Body of pancreas (tissue), 4 donors: ENCODE results near the gene PDE11A. TPM values are rescaled to one million over a fixed set of nuclear protein-coding genes. Genes with fewer than 3 reads are reported as not detected.

ENCODE experiments used
- ATAC-seq: fragments of 150-250 bp; one replicate; pipeline ENCODE4 v1.9.1; 2016
- DNase-seq, 4 donors: peaks; one replicate each; pipeline ENCODE4 v3.0.0-alpha.2; 2019
- H3K27ac ChIP-seq, 4 donors: fragments of 200-600 bp; sonication (generic); 1 replicate in 3 of 4; 2 replicates in 1 of 4; pipeline versions ENCODE4 v1.5.1 to v1.6.1; 2016 to 2019; ENCODE audit warnings: mild to moderate bottlenecking in 1 of 4, mixed read lengths in 1 of 4, moderate library complexity in 1 of 4
- H3K27me3 ChIP-seq, 2 donors: fragments of 200-600 bp; sonication (generic); one replicate each; pipeline ENCODE4 v1.6.0; 2016; ENCODE audit warnings: mild to moderate bottlenecking in 1 of 2
- H3K36me3 ChIP-seq, 2 donors: fragments of 200-600 bp; sonication (generic); replicated peaks in 1 of 2; 2 replicates each; pipeline ENCODE4 v1.5.1; 2016; ENCODE audit warnings: low read depth in 2 of 2; ENCODE audit not compliant: insufficient read depth in 1 of 2
- H3K4me1 ChIP-seq: fragments of 200-600 bp; sonication (generic); one replicate; pipeline ENCODE4 v1.6.0; 2016
- H3K4me3 ChIP-seq, 2 donors: fragments of 200-600 bp; sonication (generic); 1 replicate in 1 of 2; 2 replicates in 1 of 2; pipeline ENCODE4 v1.5.1; 2016 to 2019
- H3K9me3 ChIP-seq, 3 donors: fragments of 200-600 bp; sonication (generic); 1 replicate in 2 of 3; 2 replicates in 1 of 3; pipeline ENCODE4 v1.5.1; 2016
- CTCF ChIP-seq, 7 experiments: fragments of 450-650 bp in 4 of 7; fragments of 200-600 bp in 3 of 7; sonication (generic) in 3 of 7; IDR thresholded peaks; one replicate each; pipeline ENCODE4 v1.5.1; 2016 to 2019; ENCODE audit warnings: antibody characterized with exemption in 7 of 7
- POLR2A ChIP-seq, 3 donors: fragments of 450-650 bp; IDR thresholded peaks; one replicate each; pipeline ENCODE4 v1.6.1; 2016; ENCODE audit warnings: antibody characterized with exemption in 3 of 3, mild to moderate bottlenecking in 2 of 3
- WGBS, 2 donors: methylation state at CpG; one replicate each; pipeline ENCODE4 v1.1.5; 2017; 5-methylcytosine and 5-hydroxymethylcytosine counted together
- intact Hi-C: fragments of 100-400 bp; cut with DNase I; formaldehyde crosslinking; loops from one replicate; pipeline ENCODE4 v1.15.1; 2023
- total RNA-seq, 2 donors: library from RNA; depleted of rRNA; stranded (reverse); fragments of >200 nt; gene quantifications; one replicate each; pipeline ENCODE4 v1.1.0, GENCODE V29; 2016

Gene PDE11A
- total RNA-seq, 2 donors from 2014 or later: 2.6 to 4.0 TPM

GRCh38 chr2:177916342-177916741, 156.2 kb downstream of the PDE11A start:
- no peaks in the 10 kb centered on the region for H3K36me3 ChIP-seq
- no peaks in the 10 kb centered on the region for H3K9me3 ChIP-seq
- TF ChIP-seq CTCF (IDR thresholded peaks at IDR 0.05): no peak
- no peak for TF ChIP-seq POLR2A (IDR thresholded peaks at IDR 0.05)
- H3K4me1 ChIP-seq: no peaks in the 10 kb centered on the region
- WGBS, 2 donors: 75 to 81% methylated on average over 4 of the region's 4 CpGs
- intact Hi-C loops: no loop called here
- H3K27ac ChIP-seq: no peak overlapping the region
- no peak overlapping the region for H3K4me3 ChIP-seq
- H3K27me3 ChIP-seq: no peaks in the 10 kb centered on the region
- DNase-seq (no peak), ATAC-seq (no peak)

GRCh38 chr2:177914247-177914646, 158.3 kb downstream of the PDE11A start:
- ATAC-seq (no peak), DNase-seq (no peak)
- no peaks in the 10 kb centered on the region for H3K9me3 ChIP-seq
- 97 to 100% methylated on average over 1 of the region's 1 CpG for WGBS, 2 donors
- H3K36me3 ChIP-seq: no peaks in the 10 kb centered on the region
- no peak overlapping the region for H3K27ac ChIP-seq
- no peak overlapping the region for H3K4me3 ChIP-seq
- TF ChIP-seq CTCF (IDR thresholded peaks at IDR 0.05): no peak
- no peak for TF ChIP-seq POLR2A (IDR thresholded peaks at IDR 0.05)
- H3K27me3 ChIP-seq: no peaks in the 10 kb centered on the region
- no peaks in the 10 kb centered on the region for H3K4me1 ChIP-seq
- intact Hi-C loops: no loop called here

GRCh38 chr2:177909962-177910361, 162.6 kb downstream of the PDE11A start:
- Histone ChIP-seq H3K4me1 (no peaks in the 10 kb centered on the region), H3K9me3 (no peaks in the 10 kb centered on the region), H3K27ac (no peak overlapping the region), H3K36me3 (no peaks in the 10 kb centered on the region), H3K27me3 (no peaks in the 10 kb centered on the region), H3K4me3 (no peak overlapping the region)
- intact Hi-C loops: no loop called here
- 78 to 80% methylated on average over 2 of the region's 2 CpGs for whole genome bisulfite sequencing, 2 donors
- no peak for DNase-seq
- TF ChIP-seq CTCF (IDR thresholded peaks at IDR 0.05): no peak
- TF ChIP-seq POLR2A (IDR thresholded peaks at IDR 0.05): no peak
- no peak for ATAC-seq

GRCh38 chr2:177908824-177909223, 163.8 kb downstream of the PDE11A start:
- 91 to 93% methylated on average over 2 of the region's 2 CpGs for WGBS, 2 donors
- Histone ChIP-seq H3K4me3 (no peak overlapping the region), H3K9me3 (no peaks in the 10 kb centered on the region), H3K36me3 (no peaks in the 10 kb centered on the region), H3K27ac (no peak overlapping the region), H3K4me1 (no peaks in the 10 kb centered on the region), H3K27me3 (no peaks in the 10 kb centered on the region)
- TF ChIP-seq POLR2A (IDR thresholded peaks at IDR 0.05) (no peak), CTCF (IDR thresholded peaks at IDR 0.05) (no peak)
- intact Hi-C loops: no loop called here
- DNase-seq (no peak), ATAC-seq (no peak)

- DNase-seq (no peak), ATAC-seq (no peak)
- whole genome bisulfite sequencing, 2 donors: 83 to 88% methylated on average over 2 of the region's 2 CpGs
- Histone ChIP-seq H3K27me3 (no peaks in the 10 kb centered on the region), H3K36me3 (no peaks in the 10 kb centered on the region), H3K4me3 (no peak overlapping the region), H3K4me1 (no peaks in the 10 kb centered on the region), H3K9me3 (no peaks in the 10 kb centered on the region), H3K27ac (no peak overlapping the region)
- intact Hi-C loops: no loop called here
- TF ChIP-seq POLR2A (IDR thresholded peaks at IDR 0.05) (no peak), CTCF (IDR thresholded peaks at IDR 0.05) (no peak)
Measured at GRCh38 chr2:177908182-177908581, 164.4 kb downstream of the PDE11A start.
